GM18519 (cell line): ENCODE measurements around the gene CTRB2.
"Not testable (repeated sequence)": the region's sequence is repeated elsewhere in the genome, so short reads cannot be mapped to it uniquely, and the experiment has no call there.

ENCODE experiments used
- ATAC-seq: cut with Tn5 transposase; IDR thresholded peaks from one replicate; pipeline ENCODE4 v1.9.1; 2021; ENCODE audit warnings: mild to moderate bottlenecking, moderate library complexity; ENCODE audit not compliant: unreplicated experiment, low FRiP score

The CTRB2 gene

GRCh38 chr16:75227361-75228142, 20.6 kb upstream of the CTRB2 start:
- no peak for ATAC-seq

GRCh38 chr16:75226550-75227360, 19.8 kb upstream of the CTRB2 start:
- no peak for ATAC-seq

DNA sequence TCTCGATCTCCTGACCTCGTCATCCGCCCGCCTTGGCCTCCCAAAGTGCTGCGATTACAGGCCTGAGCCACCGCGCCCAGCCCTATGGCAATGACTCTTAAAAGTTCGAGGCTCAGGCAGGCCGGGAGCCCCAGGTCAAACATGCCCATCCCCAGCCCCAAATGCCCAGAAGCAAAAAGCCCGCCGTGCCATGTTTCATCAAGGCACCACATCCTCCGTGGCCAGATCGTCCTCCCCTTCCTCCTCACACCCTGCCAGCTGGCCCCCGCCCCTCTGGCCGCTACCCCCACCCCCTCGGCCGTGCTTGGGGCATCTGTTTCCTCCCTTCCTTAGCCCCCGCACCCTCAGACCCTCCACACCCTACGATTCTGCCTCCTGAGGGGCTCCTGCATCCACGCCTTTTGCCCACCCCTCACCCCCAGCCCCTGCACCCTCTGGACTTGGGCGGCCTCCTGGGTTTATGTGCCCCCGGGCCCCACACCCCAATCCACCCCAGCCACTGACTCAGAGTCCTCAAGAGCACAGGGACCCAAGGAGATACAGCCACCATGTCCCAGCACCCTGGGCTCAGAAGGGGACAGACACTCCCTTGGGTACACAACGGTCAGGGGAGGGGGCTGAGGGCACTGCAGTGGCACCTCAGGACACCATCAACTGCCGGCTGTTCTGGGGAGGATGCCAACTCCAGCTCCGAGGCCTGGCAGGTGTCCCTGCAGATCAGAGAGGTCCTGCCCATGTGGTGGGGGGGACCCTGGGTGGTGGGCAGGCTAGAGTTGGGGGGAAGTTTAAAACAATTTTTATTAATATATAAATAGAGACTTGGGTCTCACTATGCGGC, 18.9 kb upstream of the CTRB2 start:
- no peak for ATAC-seq

- ATAC-seq = no peak
Observed at GRCh38 chr16:75225092-75225491, 18.1 kb upstream of the CTRB2 start.

GRCh38 chr16:75224306-75225082, 17.5 kb upstream of the CTRB2 start:
- no peak for ATAC-seq

- not testable (repeated sequence) for ATAC-seq
Observed at GRCh38 chr16:75223129-75223528, 16.2 kb upstream of the CTRB2 start.

DNA sequence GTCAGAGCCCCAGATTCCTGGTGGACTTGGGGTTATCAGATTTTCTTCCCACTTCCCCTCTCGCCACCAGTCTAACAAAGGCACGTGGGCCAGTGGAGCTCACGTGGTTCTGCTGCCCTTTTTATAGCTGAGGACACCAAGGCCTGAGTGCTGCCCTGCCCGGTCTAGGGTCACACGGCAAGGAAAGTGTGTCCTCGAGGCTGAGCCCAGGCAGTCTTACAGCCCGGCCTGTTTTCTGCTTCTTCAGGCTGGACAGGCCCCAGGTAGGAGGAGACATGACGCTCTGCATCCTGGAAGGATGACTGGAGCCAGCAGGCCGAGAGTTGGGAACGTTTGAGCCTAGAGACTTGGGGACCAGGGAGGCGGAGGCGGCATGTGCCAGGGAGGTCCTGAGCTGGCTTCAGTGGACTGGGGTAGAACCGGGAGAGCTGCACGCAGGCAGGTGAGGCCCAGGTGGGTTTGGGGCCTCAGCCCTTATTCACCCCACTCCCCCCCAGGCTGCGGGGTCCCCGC, 15.4 kb upstream of the CTRB2 start:
- no peak for ATAC-seq

GRCh38 chr16:75219838-75220237, 12.9 kb upstream of the CTRB2 start:
- ATAC-seq = no peak

GRCh38 chr16:75219088-75219487, 12.1 kb upstream of the CTRB2 start:
- no peak for ATAC-seq

DNA sequence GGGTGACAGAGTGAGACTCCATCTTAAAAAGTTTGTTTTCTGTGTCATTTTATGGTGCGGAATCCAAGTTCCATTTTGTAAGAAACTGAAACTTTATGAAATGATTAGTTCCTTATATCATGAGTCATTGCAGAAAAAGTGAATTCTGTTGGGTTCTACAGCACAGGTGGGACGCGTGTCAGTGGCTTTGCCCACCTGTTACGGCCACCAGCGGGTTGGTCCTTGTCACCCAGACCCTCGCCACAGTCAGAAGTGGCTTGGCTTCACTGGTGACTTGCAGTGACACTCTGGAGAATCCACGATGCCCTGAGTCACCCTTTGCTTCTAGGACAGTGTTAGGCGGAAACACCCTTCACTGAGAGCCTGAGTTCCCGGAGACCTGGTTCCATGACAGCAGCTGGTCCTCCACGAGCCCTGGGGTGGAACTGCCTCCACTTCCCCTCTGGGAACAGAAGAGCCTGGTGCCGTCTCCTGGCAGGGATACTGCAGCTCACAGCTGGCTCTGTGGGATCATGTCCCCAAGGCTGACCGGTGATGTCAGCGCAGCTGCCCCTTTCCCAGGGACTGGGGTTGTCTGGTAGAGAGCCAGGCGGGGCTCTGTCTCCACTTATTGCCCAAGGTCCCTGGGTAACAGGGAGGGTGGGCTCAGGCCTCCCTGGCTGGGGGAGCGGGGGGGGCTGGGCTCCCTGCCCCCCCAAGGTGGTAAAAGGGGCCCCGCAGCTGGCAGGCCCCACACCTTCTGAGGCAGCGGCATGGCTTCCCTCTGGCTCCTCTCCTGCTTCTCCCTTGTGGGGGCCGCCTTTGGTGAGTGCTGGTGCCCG, 11.5 kb upstream of the CTRB2 start, which contains the start of gene CTRB1:
TSS of gene CTRB1 (plus strand) at position 733 of the 821 bp plus-strand sequence. CDS start at position 753, 20 bp downstream.
- peak; percentile 54 for ATAC-seq

- no peak for ATAC-seq
Observed at GRCh38 chr16:75217389-75217851, 10.5 kb upstream of the CTRB2 start.

DNA sequence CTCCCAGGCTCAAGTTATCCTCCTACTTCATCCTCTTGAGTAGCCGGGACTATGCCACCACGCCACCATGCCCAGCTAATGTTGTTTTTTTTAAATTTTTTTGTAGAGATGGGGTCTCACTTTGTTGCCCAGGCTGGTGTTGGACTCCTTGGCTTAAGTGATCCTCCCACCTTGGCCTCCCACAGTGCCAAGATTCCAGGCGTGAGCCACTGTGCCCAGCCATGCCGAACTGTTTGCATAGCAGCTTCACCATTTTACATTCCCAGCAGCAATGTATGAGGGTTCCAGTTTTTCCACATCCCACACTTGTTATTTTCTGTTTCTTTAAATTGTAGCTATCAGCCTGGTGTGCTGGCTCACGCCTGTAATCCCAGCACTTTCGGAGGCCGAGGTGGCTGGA, 9.6 kb upstream of the CTRB2 start:
- no peak for ATAC-seq

DNA sequence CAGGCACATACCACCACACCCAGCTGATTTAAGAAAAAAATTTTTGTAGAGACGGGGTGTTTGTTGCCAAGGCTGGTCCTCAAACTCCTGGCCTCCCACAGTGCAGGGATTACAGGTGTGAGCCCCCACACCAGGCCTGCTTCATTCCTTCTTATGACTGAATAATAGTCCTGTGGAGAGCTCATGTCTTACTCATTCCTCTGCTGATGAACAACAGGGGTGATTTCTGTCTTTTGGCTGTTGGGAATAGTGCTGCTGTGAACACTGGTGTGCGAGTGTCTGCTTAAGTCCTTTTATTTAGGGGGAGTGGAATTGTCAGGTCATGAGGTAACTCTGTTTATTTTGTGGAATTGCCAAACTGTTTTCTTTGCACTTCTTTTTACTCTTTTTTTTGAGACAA, 9.2 kb upstream of the CTRB2 start:
- ATAC-seq = no peak

GRCh38 chr16:75211286-75211685, 4.3 kb upstream of the CTRB2 start:
- ATAC-seq = not testable (repeated sequence)

DNA sequence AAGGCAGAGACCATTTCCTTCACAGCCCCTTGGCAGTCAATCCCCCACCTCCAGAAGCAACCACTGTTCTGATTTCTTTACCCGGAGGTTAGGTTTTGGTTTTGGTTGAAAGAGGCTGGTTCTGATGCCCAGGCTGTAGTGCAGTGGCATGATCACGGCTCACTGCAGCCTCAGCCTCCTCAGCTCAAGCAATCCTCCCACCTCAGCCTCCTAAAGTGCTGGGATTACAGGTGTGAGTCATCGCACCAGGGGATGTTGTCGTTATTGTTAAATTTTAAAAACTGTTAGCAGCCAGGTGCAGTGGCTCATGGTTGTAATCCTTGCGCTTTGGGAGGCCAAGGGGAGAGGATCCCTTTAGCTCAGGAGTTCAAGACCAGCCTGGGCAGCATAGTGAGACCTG, 3.0 kb upstream of the CTRB2 start:
- no peak for ATAC-seq

DNA sequence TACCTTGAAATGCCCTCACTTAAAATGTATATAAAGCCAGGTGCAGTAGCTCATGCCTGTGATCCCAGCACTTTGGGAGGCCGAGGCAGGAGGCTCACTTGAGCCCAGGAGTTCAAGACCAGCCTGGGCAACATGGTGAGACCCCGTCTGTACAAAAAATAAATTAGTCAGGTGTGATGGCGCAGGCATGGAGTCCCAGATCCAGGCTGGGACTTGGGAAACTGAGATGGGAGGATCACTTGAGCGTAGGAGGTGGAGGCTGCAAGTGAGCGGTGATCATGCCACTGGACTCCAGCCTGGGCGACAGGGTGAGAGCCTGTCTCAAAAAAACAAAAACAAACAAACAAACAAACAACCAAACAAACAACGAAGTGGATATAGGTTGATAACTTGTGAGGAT, 2.6 kb upstream of the CTRB2 start:
- not testable (repeated sequence) for ATAC-seq

DNA sequence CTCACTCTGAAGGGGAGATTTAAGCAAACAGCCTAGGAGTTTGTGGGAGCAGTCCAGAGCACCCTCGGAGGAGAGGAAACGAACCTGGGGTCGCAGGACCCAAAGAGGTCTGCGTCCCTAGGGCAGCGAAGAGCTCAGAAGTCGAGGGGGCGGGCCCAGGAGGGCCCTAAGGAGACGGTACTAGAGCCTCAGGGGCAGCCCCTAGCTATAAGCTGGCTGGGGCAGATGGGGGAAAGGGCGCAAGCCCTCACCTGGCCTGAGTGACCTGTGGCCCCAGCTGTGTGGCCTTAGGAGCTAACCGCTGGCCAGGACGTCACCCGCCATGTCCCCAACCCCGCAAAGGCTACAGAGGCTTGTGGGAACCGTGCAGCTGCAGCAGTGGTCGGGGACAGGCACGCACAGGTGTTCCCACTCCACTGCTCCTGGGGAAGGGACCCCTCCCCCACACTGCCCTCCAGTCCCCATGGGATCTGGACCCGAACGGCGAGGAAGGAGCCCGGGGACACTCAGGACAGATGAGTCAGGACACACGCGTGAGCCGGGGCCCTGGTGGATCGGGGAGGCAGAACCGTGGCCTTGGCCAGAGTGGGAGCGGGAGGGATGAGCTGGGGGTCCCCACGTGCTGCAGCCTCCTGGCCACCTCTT, 2.0 kb upstream of the CTRB2 start:
- ATAC-seq = no peak

- ATAC-seq = no peak
Observed at GRCh38 chr16:75208242-75208825, 1.4 kb upstream of the CTRB2 start.
